ENCODE results near the gene CMTM6.
A peak's percentile ranks its signal among the peaks of the same experiment; 100 is the strongest.

CMTM6 gene

GRCh38 chr3:32438596-32439344 is 63.9 kb downstream of the CMTM6 start:
- TF ChIP-seq, protein P1, sequence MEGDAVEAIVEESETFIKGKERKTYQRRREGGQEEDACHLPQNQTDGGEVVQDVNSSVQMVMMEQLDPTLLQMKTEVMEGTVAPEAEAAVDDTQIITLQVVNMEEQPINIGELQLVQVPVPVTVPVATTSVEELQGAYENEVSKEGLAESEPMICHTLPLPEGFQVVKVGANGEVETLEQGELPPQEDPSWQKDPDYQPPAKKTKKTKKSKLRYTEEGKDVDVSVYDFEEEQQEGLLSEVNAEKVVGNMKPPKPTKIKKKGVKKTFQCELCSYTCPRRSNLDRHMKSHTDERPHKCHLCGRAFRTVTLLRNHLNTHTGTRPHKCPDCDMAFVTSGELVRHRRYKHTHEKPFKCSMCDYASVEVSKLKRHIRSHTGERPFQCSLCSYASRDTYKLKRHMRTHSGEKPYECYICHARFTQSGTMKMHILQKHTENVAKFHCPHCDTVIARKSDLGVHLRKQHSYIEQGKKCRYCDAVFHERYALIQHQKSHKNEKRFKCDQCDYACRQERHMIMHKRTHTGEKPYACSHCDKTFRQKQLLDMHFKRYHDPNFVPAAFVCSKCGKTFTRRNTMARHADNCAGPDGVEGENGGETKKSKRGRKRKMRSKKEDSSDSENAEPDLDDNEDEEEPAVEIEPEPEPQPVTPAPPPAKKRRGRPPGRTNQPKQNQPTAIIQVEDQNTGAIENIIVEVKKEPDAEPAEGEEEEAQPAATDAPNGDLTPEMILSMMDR (IDR thresholded peaks at IDR 0.05; ENCODE audit: borderline replicate concordance, control extremely low read depth, extremely low read depth, insufficient read depth, missing control alignments), result no peak
- peak; percentile 81 for DNase-seq (ENCODE audit: low spot score)
- in situ Hi-C loops (cut with MboI; ENCODE audit: low sequenced_read_pairs, unreplicated experiment), result no loop called here

DNA sequence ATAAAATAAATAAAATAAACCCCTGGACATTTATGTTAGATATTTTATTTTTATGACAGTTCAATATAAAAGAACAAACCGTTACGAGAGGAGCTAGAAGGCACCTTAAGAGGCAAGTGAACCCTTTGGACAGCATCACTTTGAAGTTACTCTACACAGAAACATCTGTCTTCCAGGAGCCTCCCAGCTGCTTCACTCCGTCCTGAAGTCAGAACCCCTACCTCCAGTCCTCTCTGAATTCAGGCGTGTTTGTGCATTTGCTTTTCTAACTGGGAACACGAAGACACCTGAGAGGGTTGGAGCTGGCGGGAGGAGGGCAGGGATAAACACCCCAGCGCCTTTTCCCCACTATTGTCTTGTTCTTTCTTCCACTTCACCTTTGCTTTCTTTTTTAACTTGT is 64.8 kb downstream of the CMTM6 start:
- in situ Hi-C loops (cut with MboI; ENCODE audit: low sequenced_read_pairs, unreplicated experiment), result no loop called here
- DNase-seq (ENCODE audit: low spot score), result no peak
- TF ChIP-seq, protein P1 (IDR thresholded peaks at IDR 0.05; ENCODE audit: borderline replicate concordance, control extremely low read depth, extremely low read depth, insufficient read depth, missing control alignments), result no peak

DNA sequence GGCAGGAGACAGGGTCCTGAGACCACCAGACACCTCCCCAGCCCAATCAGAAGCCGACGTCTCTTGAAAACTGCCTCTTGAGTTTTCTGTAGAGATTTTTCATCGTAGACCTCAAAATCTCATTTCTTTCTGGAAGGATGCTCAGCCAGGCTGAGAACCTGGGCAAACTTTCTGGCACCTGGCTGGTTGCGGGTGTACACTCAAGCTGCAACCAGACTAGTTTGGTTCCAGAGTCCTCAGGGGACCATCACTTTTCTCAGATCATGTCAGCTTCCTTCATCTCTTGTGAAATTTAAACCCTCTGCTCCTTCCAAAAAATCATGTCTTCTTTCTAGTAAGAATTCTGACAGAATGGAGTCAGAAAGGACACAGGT is 65.8 kb downstream of the CMTM6 start:
- in situ Hi-C loops (cut with MboI; ENCODE audit: low sequenced_read_pairs, unreplicated experiment), result no loop called here
- no peak for DNase-seq (ENCODE audit: low spot score)
- TF ChIP-seq, protein P1 (IDR thresholded peaks at IDR 0.05; ENCODE audit: borderline replicate concordance, control extremely low read depth, extremely low read depth, insufficient read depth, missing control alignments), result no peak

GRCh38 chr3:32435911-32436815 is 66.5 kb downstream of the CMTM6 start:
- in situ Hi-C loops (cut with MboI; ENCODE audit: low sequenced_read_pairs, unreplicated experiment), result no loop called here
- TF ChIP-seq, protein P1 (IDR thresholded peaks at IDR 0.05; ENCODE audit: borderline replicate concordance, control extremely low read depth, extremely low read depth, insufficient read depth, missing control alignments), result no peak
- no peak for DNase-seq (ENCODE audit: low spot score)

DNA sequence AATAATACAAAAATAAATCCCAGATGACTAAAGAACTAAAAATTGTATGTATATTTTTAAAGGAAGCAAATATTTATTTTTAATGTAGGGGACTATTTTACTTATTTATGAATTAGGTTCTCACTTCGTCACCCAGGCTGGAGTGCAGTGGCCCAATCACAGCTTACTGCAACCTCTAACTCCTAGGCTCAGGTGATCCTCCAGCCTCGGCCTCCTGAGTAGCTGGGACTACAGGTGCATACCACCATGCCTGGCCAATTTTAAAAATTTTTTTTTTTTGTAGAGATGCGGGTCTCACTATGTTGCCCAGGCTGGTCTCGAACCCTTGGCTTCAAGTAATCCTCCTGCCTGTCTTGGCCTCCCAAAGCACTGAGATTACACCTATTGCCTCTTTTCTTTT is 68.4 kb downstream of the CMTM6 start:
- in situ Hi-C loops (cut with MboI; ENCODE audit: low sequenced_read_pairs, unreplicated experiment), result no loop called here
- no peak for DNase-seq (ENCODE audit: low spot score)
- TF ChIP-seq, protein P1 (IDR thresholded peaks at IDR 0.05; ENCODE audit: borderline replicate concordance, control extremely low read depth, extremely low read depth, insufficient read depth, missing control alignments), result no peak

GRCh38 chr3:32432711-32433530 is 69.7 kb downstream of the CMTM6 start:
- TF ChIP-seq, protein P1 (IDR thresholded peaks at IDR 0.05; ENCODE audit: borderline replicate concordance, control extremely low read depth, extremely low read depth, insufficient read depth, missing control alignments), result no peak
- in situ Hi-C loops (cut with MboI; ENCODE audit: low sequenced_read_pairs, unreplicated experiment), result no loop called here
- DNase-seq (ENCODE audit: low spot score), result peak; percentile 55
